Measurements from ENCODE around the gene PPP1R13L.

Gene PPP1R13L

DNA sequence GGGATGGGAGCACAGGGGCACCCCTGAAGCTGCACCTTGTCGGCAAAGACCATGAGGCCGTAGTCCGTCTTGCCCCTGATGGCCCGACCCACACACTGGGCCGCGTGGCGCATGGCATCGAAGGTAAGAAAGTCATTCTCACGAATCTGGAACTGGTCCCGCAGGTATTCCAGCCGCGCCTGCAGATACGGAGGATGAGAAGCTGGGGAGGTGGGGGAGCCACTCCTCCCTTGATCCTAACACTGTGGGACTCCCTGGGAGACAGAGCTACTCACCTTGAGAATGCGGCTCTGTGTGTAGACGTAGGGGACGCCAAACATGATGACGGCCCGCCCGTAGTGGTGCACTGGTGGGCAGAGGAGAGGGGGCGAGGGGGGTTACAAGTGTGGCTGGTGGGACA is 52.4 kb downstream of the PPP1R13L start:
- Histone ChIP-seq H3K27me3 (ENCODE audit: insufficient read depth, low read depth) (no peaks in the 10 kb centered on the region; the same call in 1 of the 2 replicates), H3K4me1 (ENCODE audit: low read depth, poor library complexity, severe bottlenecking) (no peaks in the 10 kb centered on the region), H3K79me2 (ENCODE audit: insufficient read depth, low read depth) (no peaks in the 10 kb centered on the region), H3K36me3 (ENCODE audit: insufficient read depth) (no peaks in the 10 kb centered on the region), H2AFZ (ENCODE audit: low read depth) (no peak overlapping the region), H4K20me1 (ENCODE audit: insufficient read depth) (no peaks in the 10 kb centered on the region), H3K4me2 (no peak overlapping the region), H3K9ac (no peak overlapping the region), H3K4me3 (IDR thresholded peaks at IDR 0.05; ENCODE audit: insufficient read depth, low read depth, low read length) (no peak overlapping the region), H3K27ac (no peak overlapping the region)
- no peak for TF ChIP-seq CTCF (conservative IDR thresholded peaks at IDR 0.05; ENCODE audit: low read depth, low read length)

DNA sequence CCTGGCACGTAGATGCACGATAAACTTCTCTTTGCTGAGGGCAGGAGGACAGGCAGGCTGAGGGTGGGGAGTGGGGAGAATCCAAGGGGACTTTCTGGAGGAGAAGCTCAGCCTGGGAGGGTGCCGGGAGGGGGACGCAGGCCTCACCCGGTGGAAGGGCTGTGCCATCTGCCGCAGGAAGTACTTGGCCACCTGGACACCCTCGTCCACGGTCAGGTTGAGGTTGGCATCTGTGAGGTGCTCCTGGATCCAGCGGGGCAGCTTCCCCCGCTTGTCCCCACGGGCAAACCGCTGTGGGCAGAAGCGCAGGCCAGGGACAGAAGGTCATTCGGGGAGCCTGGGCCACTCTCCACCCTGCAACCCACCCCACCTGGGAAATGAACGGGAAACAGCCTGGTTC is 52.8 kb downstream of the PPP1R13L start:
- Histone ChIP-seq H3K36me3 (ENCODE audit: insufficient read depth) (no peaks in the 10 kb centered on the region), H3K27ac (no peak overlapping the region), H3K4me1 (ENCODE audit: low read depth, poor library complexity, severe bottlenecking) (no peaks in the 10 kb centered on the region), H4K20me1 (ENCODE audit: insufficient read depth) (no peaks in the 10 kb centered on the region), H3K4me3 (IDR thresholded peaks at IDR 0.05; ENCODE audit: insufficient read depth, low read depth, low read length) (no peak overlapping the region), H2AFZ (ENCODE audit: low read depth) (no peak overlapping the region), H3K9ac (no peak overlapping the region), H3K4me2 (no peak overlapping the region), H3K79me2 (ENCODE audit: insufficient read depth, low read depth) (no peaks in the 10 kb centered on the region), H3K27me3 (ENCODE audit: insufficient read depth, low read depth) (no peaks in the 10 kb centered on the region; the same call in 1 of the 2 replicates)
- TF ChIP-seq CTCF (conservative IDR thresholded peaks at IDR 0.05; ENCODE audit: low read depth, low read length), result no peak

GRCh38 chr19:45351401-45351952 is 53.4 kb downstream of the PPP1R13L start:
- Histone ChIP-seq H3K27ac (no peak overlapping the region), H3K9ac (no peak overlapping the region), H3K27me3 (ENCODE audit: insufficient read depth, low read depth) (no peaks in the 10 kb centered on the region; the same call in 1 of the 2 replicates), H3K4me2 (no peak overlapping the region), H4K20me1 (ENCODE audit: insufficient read depth) (no peaks in the 10 kb centered on the region), H3K79me2 (ENCODE audit: insufficient read depth, low read depth) (no peaks in the 10 kb centered on the region), H3K4me1 (ENCODE audit: low read depth, poor library complexity, severe bottlenecking) (no peaks in the 10 kb centered on the region), H2AFZ (ENCODE audit: low read depth) (no peak overlapping the region), H3K36me3 (ENCODE audit: insufficient read depth) (no peaks in the 10 kb centered on the region), H3K4me3 (IDR thresholded peaks at IDR 0.05; ENCODE audit: insufficient read depth, low read depth, low read length) (no peak overlapping the region)
- no peak for TF ChIP-seq CTCF (conservative IDR thresholded peaks at IDR 0.05; ENCODE audit: low read depth, low read length)

- Histone ChIP-seq H3K4me1 (ENCODE audit: low read depth, poor library complexity, severe bottlenecking) (no peaks in the 10 kb centered on the region), H3K27me3 (ENCODE audit: insufficient read depth, low read depth) (no peaks in the 10 kb centered on the region; the same call in 1 of the 2 replicates), H4K20me1 (ENCODE audit: insufficient read depth) (no peaks in the 10 kb centered on the region), H3K4me3 (IDR thresholded peaks at IDR 0.05; ENCODE audit: insufficient read depth, low read depth, low read length) (no peak overlapping the region), H3K36me3 (ENCODE audit: insufficient read depth) (no peaks in the 10 kb centered on the region), H3K27ac (no peak overlapping the region), H3K79me2 (ENCODE audit: insufficient read depth, low read depth) (no peaks in the 10 kb centered on the region), H3K9ac (no peak overlapping the region), H3K4me2 (no peak overlapping the region), H2AFZ (ENCODE audit: low read depth) (no peak overlapping the region)
- no peak for TF ChIP-seq CTCF (conservative IDR thresholded peaks at IDR 0.05; ENCODE audit: low read depth, low read length)
These were observed 54.3 kb downstream of the PPP1R13L start for GRCh38 chr19:45350477-45351058.

Measured in KMS-11 (cell line).